Heart left ventricle (tissue), 13 donors: Measurements from ENCODE around the gene PRIMA1.

Source experiments
- POLR2A ChIP-seq, 2 donors: fragments of 450-650 bp; IDR thresholded peaks; one replicate each; pipeline ENCODE4 v1.6.1; 2017; ENCODE audit warnings: antibody characterized with exemption in 2 of 2, mild to moderate bottlenecking in 2 of 2, moderate library complexity in 2 of 2
- TF ChIP-seq, protein P1 (sequence below), 12 donors: fragments of 200-600 bp; sonication (generic) in 4 of 12; IDR thresholded peaks; one replicate each; pipeline versions ENCODE4 v1.5.0 to v1.8.0; 2018 to 2022; ENCODE audit warnings: antibody characterized with exemption in 12 of 12, mild to moderate bottlenecking in 5 of 12
- donor health status: ischemic (EF 13 %, LVEDD 7.1; RV severe dilation, severe dysfunction).
- donor health status: DM: no; HTN: yes; CAD: no.
- donor health status: DM: no; HTN: no; CAD: no.
- donor health status: ischemic (EF 25% LVEDD 6.9; RV normal size, moderate dysfunction).
- donor health status: ischemic (EF 25% LVEDD 5.7; RV mildly dilated, moderate dysfunction).
- donor health status: ischemic (EF 35%, LVEDD 5.7; RV mildly dilated, moderate dysfunction).
- donor health status: nonischemic (EF 11% LVEDD 7.7; RV severe dilation, severe dysfunction).
- donor health status: DM: yes; HTN: yes; CAD: no.
- donor health status: PGD.
- donor health status: ischemic (EF 29% LVEDD 5.4; RV normal size, mild dysfunction).
- donor health status: nonischemic (EF 23%, LVEDD 6.1; RV moderate dilation, normal function).

DNA sequence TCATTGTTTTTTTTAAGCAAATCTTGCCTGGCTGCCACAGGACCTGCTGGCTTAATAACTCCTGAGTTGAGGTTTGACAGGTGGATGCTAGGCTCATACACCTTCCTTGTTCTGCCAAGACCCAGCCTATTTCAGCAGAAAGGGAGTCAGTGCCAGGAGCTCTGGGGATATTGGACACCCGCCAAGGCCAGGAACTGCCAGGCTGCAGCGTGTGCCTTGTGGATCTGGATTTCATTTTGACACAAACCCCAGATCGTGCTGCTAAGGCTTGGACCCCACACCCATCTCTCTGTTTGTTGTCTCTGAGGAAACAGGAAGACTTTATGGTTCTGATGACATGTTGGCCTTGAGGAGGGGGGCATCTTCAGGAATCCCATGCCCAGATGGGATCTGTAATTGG is 44.4 kb upstream of the PRIMA1 start:
- TF ChIP-seq, protein P1, sequence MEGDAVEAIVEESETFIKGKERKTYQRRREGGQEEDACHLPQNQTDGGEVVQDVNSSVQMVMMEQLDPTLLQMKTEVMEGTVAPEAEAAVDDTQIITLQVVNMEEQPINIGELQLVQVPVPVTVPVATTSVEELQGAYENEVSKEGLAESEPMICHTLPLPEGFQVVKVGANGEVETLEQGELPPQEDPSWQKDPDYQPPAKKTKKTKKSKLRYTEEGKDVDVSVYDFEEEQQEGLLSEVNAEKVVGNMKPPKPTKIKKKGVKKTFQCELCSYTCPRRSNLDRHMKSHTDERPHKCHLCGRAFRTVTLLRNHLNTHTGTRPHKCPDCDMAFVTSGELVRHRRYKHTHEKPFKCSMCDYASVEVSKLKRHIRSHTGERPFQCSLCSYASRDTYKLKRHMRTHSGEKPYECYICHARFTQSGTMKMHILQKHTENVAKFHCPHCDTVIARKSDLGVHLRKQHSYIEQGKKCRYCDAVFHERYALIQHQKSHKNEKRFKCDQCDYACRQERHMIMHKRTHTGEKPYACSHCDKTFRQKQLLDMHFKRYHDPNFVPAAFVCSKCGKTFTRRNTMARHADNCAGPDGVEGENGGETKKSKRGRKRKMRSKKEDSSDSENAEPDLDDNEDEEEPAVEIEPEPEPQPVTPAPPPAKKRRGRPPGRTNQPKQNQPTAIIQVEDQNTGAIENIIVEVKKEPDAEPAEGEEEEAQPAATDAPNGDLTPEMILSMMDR (IDR thresholded peaks at IDR 0.05) = no peak
- no peak for TF ChIP-seq POLR2A (IDR thresholded peaks at IDR 0.05)
